Measurements from ENCODE around the gene HIPK2. TPM values are rescaled to one million over a fixed set of nuclear protein-coding genes. Genes with fewer than 3 reads are reported as not detected.

Gene HIPK2
- total and polyA plus RNA-seq, 2 experiments from 2014 or later = 18.2 to 22.9 TPM

DNA sequence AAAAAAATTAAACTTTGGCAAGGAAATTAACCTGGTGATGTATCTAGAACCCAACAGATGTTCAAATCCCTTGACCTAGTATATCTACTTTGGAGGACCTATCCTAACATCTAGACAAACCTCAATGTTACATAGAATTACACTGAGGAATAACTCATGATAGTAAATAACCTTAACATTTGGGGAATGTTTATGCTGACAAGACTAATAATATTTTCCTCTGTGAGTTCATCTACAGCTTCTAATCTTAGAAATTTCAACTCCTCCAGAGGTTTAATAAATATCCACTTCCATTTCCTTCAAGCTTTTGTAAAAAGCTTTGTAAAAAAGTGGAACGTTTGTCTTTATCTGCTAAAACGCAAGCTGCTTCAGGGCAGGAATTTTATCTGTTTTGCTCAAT lies 12.7 kb downstream of the HIPK2 start:
- Histone ChIP-seq H3K36me3 (replicated peaks; ENCODE audit: insufficient read depth, low read depth) (no peaks in the 10 kb centered on the region), H3K4me3 (no peak overlapping the region), H2AFZ (no peak overlapping the region), H3K27me3 (no peaks in the 10 kb centered on the region), H3K9me3 (ENCODE audit: low read depth) (no peaks in the 10 kb centered on the region), H3K4me1 (ENCODE audit: insufficient read depth) (peaks cover 6% of the 10 kb centered on the region), H3K9me2 (replicated peaks; ENCODE audit: insufficient read depth) (no peaks in the 10 kb centered on the region), H3K27ac (no peak overlapping the region), H3K4me2 (no peak overlapping the region), H3K79me2 (peaks cover 100% of the 10 kb centered on the region), H4K20me1 (ENCODE audit: insufficient read depth, poor library complexity, severe bottlenecking) (peaks cover 67% of the 10 kb centered on the region)
- 72% methylated on average over 2 of the region's 2 CpGs for WGBS (ENCODE audit: low lambda C conversion rate, missing lambda C conversion rate)
- DNase-seq (ENCODE audit: low spot score) = no peak
- TF ChIP-seq EZH2 (IDR thresholded peaks at IDR 0.05; ENCODE audit: borderline replicate concordance) = no peak
- no peak for TF ChIP-seq CTCF (IDR thresholded peaks at IDR 0.05; ENCODE audit: poor library complexity)
- no peak for TF ChIP-seq EZH2phosphoT487 (IDR thresholded peaks at IDR 0.05; ENCODE audit: low read depth, severe bottlenecking, unreplicated experiment)

GRCh38 chr7:139763330-139763729 lies 14.5 kb downstream of the HIPK2 start:
- no peak overlapping the region for H3K4me3 ChIP-seq
- no peaks in the 10 kb centered on the region for H3K27me3 ChIP-seq
- no peaks in the 10 kb centered on the region for H3K36me3 ChIP-seq (replicated peaks; ENCODE audit: insufficient read depth, low read depth)
- H3K4me2 ChIP-seq = no peak overlapping the region
- H3K9me3 ChIP-seq (ENCODE audit: low read depth) = no peaks in the 10 kb centered on the region
- WGBS (ENCODE audit: low lambda C conversion rate, missing lambda C conversion rate) = 84% methylated on average over 10 of the region's 10 CpGs
- DNase-seq (ENCODE audit: low spot score) = no peak
- H3K27ac ChIP-seq = no peak overlapping the region
- H3K79me2 ChIP-seq = peaks cover 100% of the 10 kb centered on the region
- TF ChIP-seq EZH2 (IDR thresholded peaks at IDR 0.05; ENCODE audit: borderline replicate concordance) (no peak), EZH2phosphoT487 (IDR thresholded peaks at IDR 0.05; ENCODE audit: low read depth, severe bottlenecking, unreplicated experiment) (no peak), CTCF (IDR thresholded peaks at IDR 0.05; ENCODE audit: poor library complexity) (no peak)
- peaks cover 7% of the 10 kb centered on the region for H3K4me1 ChIP-seq (ENCODE audit: insufficient read depth)
- no peak overlapping the region for H2AFZ ChIP-seq
- H3K9me2 ChIP-seq (replicated peaks; ENCODE audit: insufficient read depth) = no peaks in the 10 kb centered on the region
- H4K20me1 ChIP-seq (ENCODE audit: insufficient read depth, poor library complexity, severe bottlenecking) = peaks cover 57% of the 10 kb centered on the region

DNA sequence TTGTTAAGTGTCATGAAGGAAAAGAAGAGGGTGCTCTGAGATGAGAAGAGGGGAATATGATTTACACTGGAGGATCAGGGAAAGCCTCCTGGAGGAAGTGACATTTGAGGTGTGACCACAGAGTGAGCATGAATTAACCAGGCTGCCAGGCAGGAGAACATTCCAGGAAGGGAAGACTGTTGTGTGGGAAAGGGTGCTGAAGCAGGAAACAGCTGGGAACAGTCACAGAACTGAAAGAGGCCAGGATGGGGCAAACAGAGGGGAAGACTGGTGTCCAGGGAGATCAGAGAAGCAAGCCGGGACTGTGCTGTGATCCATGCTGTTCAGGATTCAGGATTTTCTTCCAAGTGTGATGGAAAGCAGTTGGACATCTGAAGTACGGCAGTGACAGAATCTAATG lies 14.9 kb downstream of the HIPK2 start:
- peaks cover 100% of the 10 kb centered on the region for H3K79me2 ChIP-seq
- no peak for TF ChIP-seq CTCF (IDR thresholded peaks at IDR 0.05; ENCODE audit: poor library complexity)
- no peak for TF ChIP-seq EZH2 (IDR thresholded peaks at IDR 0.05; ENCODE audit: borderline replicate concordance)
- peaks cover 11% of the 10 kb centered on the region for H3K4me1 ChIP-seq (ENCODE audit: insufficient read depth)
- H4K20me1 ChIP-seq (ENCODE audit: insufficient read depth, poor library complexity, severe bottlenecking) = peaks cover 57% of the 10 kb centered on the region
- no peak overlapping the region for H3K4me3 ChIP-seq
- 80% methylated on average over 2 of the region's 2 CpGs for WGBS (ENCODE audit: low lambda C conversion rate, missing lambda C conversion rate)
- H2AFZ ChIP-seq = no peak overlapping the region
- DNase-seq (ENCODE audit: low spot score) = no peak
- H3K27me3 ChIP-seq = no peaks in the 10 kb centered on the region
- no peaks in the 10 kb centered on the region for H3K9me3 ChIP-seq (ENCODE audit: low read depth)
- no peaks in the 10 kb centered on the region for H3K9me2 ChIP-seq (replicated peaks; ENCODE audit: insufficient read depth)
- no peaks in the 10 kb centered on the region for H3K36me3 ChIP-seq (replicated peaks; ENCODE audit: insufficient read depth, low read depth)
- H3K27ac ChIP-seq = peak overlapping the region; percentile 35
- H3K4me2 ChIP-seq = no peak overlapping the region

DNA sequence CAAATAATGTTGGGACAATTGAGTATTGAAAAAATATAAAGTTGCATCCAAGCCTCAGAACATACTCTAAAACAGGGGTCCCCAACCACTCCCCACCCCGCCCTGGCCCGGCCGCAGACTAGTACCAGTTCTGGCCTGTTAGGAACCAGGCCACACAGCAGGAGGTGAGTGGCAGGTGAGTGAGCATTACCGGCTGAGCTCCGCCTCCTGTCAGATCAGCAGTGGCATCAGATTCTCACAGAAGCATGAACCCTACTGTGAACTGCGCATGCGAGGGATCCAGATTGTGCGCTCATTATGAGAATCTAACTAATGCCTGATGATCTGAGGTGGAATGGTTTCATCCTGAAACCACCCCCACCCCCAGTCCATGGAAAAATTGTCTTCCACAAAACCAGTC lies 19.4 kb downstream of the HIPK2 start:
- Histone ChIP-seq H3K36me3 (replicated peaks; ENCODE audit: insufficient read depth, low read depth) (no peaks in the 10 kb centered on the region), H3K27ac (peak overlapping the region; percentile 2), H3K79me2 (peaks cover 100% of the 10 kb centered on the region), H3K4me1 (ENCODE audit: insufficient read depth) (peaks cover 14% of the 10 kb centered on the region), H3K4me2 (peak overlapping the region; percentile 2), H3K9me3 (ENCODE audit: low read depth) (no peaks in the 10 kb centered on the region), H2AFZ (no peak overlapping the region), H3K9me2 (replicated peaks; ENCODE audit: insufficient read depth) (no peaks in the 10 kb centered on the region), H3K4me3 (no peak overlapping the region), H3K27me3 (no peaks in the 10 kb centered on the region), H4K20me1 (ENCODE audit: insufficient read depth, poor library complexity, severe bottlenecking) (peaks cover 70% of the 10 kb centered on the region)
- no peak for DNase-seq (ENCODE audit: low spot score)
- TF ChIP-seq EZH2phosphoT487 (IDR thresholded peaks at IDR 0.05; ENCODE audit: low read depth, severe bottlenecking, unreplicated experiment) (no peak), EZH2 (IDR thresholded peaks at IDR 0.05; ENCODE audit: borderline replicate concordance) (no peak), CTCF (IDR thresholded peaks at IDR 0.05; ENCODE audit: poor library complexity) (no peak)
- WGBS (ENCODE audit: low lambda C conversion rate, missing lambda C conversion rate) = 94% methylated on average over 8 of the region's 8 CpGs

All from hepatocyte (in vitro differentiated cells).